Measurements from ENCODE around the gene ILKAP. TPM values are rescaled to one million over a fixed set of nuclear protein-coding genes. Genes with fewer than 3 reads are reported as not detected.

Gene ILKAP
- total and polyA plus RNA-seq, 12 donors, result 12.3 to 131 (median 26.1) TPM

- H3K27ac ChIP-seq, result no peak overlapping the region
- intact Hi-C loops (cut with DNase I), result no loop called here
- no peaks in the 10 kb centered on the region for H3K27me3 ChIP-seq
- no peaks in the 10 kb centered on the region for H3K4me1 ChIP-seq (replicated peaks in 1 of 2)
- 62 to 68% (median 66%) methylated on average over 35 to 56 of the region's 56 CpGs for WGBS, 4 donors
- H3K4me3 ChIP-seq, result no peak overlapping the region
- TF ChIP-seq, protein P1, sequence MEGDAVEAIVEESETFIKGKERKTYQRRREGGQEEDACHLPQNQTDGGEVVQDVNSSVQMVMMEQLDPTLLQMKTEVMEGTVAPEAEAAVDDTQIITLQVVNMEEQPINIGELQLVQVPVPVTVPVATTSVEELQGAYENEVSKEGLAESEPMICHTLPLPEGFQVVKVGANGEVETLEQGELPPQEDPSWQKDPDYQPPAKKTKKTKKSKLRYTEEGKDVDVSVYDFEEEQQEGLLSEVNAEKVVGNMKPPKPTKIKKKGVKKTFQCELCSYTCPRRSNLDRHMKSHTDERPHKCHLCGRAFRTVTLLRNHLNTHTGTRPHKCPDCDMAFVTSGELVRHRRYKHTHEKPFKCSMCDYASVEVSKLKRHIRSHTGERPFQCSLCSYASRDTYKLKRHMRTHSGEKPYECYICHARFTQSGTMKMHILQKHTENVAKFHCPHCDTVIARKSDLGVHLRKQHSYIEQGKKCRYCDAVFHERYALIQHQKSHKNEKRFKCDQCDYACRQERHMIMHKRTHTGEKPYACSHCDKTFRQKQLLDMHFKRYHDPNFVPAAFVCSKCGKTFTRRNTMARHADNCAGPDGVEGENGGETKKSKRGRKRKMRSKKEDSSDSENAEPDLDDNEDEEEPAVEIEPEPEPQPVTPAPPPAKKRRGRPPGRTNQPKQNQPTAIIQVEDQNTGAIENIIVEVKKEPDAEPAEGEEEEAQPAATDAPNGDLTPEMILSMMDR (IDR thresholded peaks at IDR 0.05), result peak in 3 of 6 experiments; percentile 10 to 45 (median 23)
- TF ChIP-seq POLR2A (IDR thresholded peaks at IDR 0.05), result no peak
- DNase-seq, result no peak
- no peaks in the 10 kb centered on the region for H3K36me3 ChIP-seq (replicated peaks in 1 of 2)
- no peaks in the 10 kb centered on the region for H3K9me3 ChIP-seq (replicated peaks in 1 of 3)
Measured at GRCh38 chr2:238139196-238140039, 64.1 kb downstream of the ILKAP start.

DNA sequence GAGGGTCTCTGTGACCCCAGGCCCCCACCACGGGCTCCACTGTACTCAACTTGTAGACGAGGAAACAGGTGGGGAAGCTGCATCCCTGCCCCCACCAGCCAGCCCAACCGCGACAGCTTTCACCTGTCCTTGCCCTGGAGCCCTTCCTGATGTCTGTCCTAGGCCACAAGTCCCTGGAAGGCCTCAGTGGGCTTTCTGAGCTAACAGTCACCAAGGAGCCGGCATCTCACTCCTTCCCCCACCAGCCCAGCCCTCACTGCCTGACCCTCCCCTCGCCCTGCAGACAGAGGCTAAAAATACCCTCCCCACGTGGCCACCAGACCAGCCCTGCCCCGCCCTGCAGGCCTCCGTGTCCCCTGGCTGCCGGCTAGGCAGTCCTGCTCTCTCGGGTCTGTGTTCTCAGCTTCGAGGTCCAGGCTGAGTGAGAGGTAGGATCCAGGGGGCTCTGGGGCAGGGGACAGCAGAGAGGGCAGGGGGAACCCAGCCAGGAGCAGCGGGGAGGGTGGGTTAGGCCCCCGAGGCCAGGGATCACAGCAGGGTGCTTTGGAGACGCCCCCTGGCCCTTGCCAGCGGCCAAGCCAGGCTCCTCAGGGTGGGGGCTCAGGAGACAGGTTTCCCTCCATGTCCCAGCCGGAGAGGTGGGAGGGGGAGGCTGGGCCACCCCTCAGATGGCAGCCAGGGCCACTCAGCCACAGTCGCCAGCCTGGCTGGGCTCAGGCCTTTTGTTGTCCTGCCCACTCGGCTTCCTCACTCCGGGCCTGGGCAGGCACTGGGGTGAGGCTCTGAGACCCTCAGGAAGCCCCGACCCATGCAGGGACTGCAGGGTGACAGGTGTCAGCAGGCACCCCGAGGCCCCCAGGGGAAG, 64.9 kb downstream of the ILKAP start, which contains the start of gene KLHL30:
TSS of gene KLHL30 (plus strand) at position 338 of the 865 bp plus-strand sequence. CDS start 2,087 bp downstream, outside the sequence.
- Histone ChIP-seq H3K4me1 (replicated peaks in 1 of 2) (no peaks in the 10 kb centered on the region), H3K27me3 (no peaks in the 10 kb centered on the region), H3K4me3 (no peak within 1 kb of the TSS), H3K9me3 (replicated peaks in 1 of 3) (no peaks in the 10 kb centered on the region), H3K36me3 (replicated peaks in 1 of 2) (no peaks in the 10 kb centered on the region), H3K27ac (no peak within 1 kb of the TSS)
- 53 to 70% (median 61%) methylated on average over 3 to 22 of the region's 22 CpGs for WGBS, 4 donors
- intact Hi-C loops (cut with DNase I), result no loop called here
- DNase-seq, result no peak
- TF ChIP-seq, protein P1 (IDR thresholded peaks at IDR 0.05), result no peak
- TF ChIP-seq POLR2A (IDR thresholded peaks at IDR 0.05), result no peak

- no peaks in the 10 kb centered on the region for H3K4me1 ChIP-seq (replicated peaks in 1 of 2)
- H3K9me3 ChIP-seq (replicated peaks in 1 of 3), result no peaks in the 10 kb centered on the region
- no peak for DNase-seq
- H3K36me3 ChIP-seq (replicated peaks in 1 of 2), result no peaks in the 10 kb centered on the region
- intact Hi-C loops (cut with DNase I), result no loop called here
- no peak overlapping the region for H3K4me3 ChIP-seq
- 68 to 94% (median 89%) methylated on average over 5 to 13 of the region's 13 CpGs for WGBS, 4 donors
- TF ChIP-seq, protein P1 (IDR thresholded peaks at IDR 0.05), result no peak
- TF ChIP-seq POLR2A (IDR thresholded peaks at IDR 0.05), result no peak
- no peak overlapping the region for H3K27ac ChIP-seq
- H3K27me3 ChIP-seq, result no peaks in the 10 kb centered on the region
Measured at GRCh38 chr2:238137885-238138284, 65.6 kb downstream of the ILKAP start.
